Astrocyte (in vitro differentiated cells and primary cell): ENCODE data around the gene ARAP1.

Experiments
- EZH2 ChIP-seq: IDR thresholded peaks from 2 replicates; pipeline ENCODE4 v1.6.1; 2012; ENCODE audit warnings: mild to moderate bottlenecking, low read length, inconsistent platforms; ENCODE audit not compliant: insufficient read depth
- TF ChIP-seq, protein P1 (sequence below): IDR thresholded peaks from 2 replicates; pipeline ENCODE4 v1.5.1; 2011; ENCODE audit warnings: low read depth, mild to moderate bottlenecking, inconsistent platforms, low read length, moderate library complexity; ENCODE audit not compliant: insufficient read depth

DNA sequence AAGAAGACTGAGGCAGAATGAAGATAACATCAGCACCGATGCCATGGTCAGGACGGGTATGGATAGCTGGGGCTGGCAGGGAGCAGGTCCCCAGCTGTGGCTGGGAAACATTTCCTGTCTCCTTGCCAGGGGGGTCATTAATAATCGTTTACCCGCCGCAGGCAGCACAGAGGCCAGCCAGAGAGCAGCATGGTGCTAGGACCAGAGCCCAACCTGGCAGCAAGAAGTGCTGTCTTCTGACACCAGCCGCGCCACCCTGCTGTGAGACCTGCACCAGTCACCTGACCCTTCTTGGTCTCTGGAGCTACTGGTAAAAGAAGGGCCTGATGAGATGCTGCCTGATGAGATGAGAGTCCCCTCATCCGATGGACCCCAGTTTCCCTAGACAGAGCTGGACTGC is 114.3 kb downstream of the ARAP1 start:
- TF ChIP-seq, protein P1, sequence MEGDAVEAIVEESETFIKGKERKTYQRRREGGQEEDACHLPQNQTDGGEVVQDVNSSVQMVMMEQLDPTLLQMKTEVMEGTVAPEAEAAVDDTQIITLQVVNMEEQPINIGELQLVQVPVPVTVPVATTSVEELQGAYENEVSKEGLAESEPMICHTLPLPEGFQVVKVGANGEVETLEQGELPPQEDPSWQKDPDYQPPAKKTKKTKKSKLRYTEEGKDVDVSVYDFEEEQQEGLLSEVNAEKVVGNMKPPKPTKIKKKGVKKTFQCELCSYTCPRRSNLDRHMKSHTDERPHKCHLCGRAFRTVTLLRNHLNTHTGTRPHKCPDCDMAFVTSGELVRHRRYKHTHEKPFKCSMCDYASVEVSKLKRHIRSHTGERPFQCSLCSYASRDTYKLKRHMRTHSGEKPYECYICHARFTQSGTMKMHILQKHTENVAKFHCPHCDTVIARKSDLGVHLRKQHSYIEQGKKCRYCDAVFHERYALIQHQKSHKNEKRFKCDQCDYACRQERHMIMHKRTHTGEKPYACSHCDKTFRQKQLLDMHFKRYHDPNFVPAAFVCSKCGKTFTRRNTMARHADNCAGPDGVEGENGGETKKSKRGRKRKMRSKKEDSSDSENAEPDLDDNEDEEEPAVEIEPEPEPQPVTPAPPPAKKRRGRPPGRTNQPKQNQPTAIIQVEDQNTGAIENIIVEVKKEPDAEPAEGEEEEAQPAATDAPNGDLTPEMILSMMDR, result no peak
- no peak for TF ChIP-seq EZH2
